NCI-H1930 (cell line): ENCODE results near the gene BCAR3.

Source experiments
- DNase-seq, 2 experiments: peaks; one replicate each; lab custom pipeline; 2025; lab: John Stamatoyannopoulos, UW

Gene BCAR3

DNA sequence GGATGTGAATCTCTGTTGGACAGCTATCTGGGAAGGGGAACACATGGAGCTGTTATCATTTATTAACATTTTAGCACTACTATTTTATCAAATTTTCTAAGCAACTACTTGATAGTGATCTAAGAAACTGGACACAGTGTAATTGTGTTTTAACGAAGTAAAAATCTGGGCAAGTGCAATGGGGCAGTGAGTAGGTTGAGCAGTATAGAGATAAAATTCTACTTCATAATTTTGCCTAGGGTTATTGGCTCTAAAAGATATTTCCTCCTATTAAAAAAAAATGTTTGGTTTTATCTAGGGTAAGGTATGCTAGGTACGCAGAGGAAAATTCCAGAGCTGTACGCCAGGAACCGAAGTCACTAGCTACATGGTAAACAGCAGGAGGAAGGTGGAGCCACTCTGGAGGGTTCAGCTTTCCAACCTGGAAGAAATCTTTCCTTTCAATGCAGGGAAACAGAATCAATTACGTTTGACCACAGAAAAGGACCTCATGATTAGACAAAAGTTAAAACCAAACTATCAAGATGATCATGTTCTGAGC is 43.3 kb downstream of the BCAR3 start:
- DNase-seq = no peak

DNA sequence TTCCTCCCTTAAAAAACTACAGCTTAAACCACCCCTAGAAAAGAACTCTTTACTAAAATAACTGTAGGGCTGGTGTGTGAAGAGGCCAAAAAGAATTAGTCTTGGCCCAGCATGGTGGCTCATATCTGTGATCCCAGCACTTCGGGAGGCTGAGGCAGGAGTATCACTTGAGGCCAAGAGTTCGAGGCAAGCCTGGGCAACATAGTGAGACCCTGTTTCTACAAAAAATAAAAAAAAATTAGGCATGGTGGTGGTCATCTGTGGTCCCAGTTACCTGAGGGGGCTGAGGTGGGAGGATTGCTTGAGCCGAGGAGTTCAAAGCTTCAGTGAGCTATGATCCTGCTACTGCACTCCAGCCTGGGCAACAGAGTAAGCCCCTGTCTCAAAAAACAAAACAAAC is 44.9 kb downstream of the BCAR3 start:
- no peak for DNase-seq

DNA sequence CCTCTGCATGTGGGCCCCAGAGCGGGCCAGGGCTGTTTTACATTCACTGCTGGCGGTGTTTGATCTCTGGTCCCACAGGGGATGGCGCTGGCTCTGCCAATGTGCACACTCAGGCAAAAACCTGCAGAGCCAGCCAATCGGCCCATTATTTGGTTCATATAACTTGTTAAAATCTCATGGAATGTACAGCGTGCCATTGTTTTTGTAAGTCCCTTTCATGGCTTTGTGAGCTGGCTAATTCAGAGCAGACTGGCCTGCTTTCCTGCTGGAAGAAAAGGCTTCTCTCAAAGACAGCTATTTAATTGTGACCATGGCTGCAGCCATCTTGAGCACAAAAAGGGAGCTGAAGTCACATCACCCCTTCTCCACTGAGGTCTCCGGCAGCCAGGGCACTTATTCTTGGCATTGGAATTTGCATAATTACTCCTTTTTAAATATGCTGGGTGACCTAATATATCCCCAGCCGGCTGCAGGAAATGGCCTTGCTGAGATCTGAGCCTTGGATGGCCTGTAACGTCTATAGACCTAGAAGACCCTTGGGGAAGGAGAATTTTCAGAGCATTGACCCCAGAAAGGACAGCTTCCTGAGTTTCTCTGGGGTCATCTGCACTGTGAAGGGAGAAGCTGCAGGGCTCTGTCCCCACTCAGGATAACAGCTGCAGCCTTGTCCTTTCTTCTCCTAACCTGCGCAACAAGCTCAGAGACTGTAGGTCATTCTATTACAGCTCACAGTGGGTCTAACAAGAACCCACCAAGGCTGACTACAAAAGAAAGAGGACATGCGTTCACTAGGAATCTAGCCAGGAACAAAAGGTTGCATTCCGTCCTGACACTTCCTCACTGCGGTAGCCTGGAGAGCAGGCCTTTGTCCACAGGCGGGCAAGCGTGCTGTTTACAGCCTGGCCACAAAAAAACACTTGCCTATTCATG is 45.8 kb downstream of the BCAR3 start:
- no peak for DNase-seq

DNA sequence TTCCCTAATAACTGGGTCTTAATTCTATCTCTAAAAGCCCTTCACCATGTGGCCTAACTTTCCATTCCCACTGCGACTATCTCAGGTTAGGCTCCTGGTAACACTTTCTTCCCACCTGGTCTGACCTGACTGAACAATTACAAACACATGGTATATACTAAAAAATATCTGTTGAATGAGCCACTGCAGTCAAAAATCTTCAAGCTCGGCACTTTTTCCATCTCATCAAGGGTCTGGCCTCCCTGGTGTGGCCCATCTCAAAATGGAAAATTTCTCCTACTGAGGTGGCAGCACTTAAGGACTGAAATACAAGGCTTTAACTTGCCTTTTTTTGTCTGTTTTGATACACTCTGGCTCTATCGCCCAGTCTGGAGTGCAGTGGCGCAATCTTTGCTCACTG is 48.3 kb downstream of the BCAR3 start:
- DNase-seq = no peak

DNA sequence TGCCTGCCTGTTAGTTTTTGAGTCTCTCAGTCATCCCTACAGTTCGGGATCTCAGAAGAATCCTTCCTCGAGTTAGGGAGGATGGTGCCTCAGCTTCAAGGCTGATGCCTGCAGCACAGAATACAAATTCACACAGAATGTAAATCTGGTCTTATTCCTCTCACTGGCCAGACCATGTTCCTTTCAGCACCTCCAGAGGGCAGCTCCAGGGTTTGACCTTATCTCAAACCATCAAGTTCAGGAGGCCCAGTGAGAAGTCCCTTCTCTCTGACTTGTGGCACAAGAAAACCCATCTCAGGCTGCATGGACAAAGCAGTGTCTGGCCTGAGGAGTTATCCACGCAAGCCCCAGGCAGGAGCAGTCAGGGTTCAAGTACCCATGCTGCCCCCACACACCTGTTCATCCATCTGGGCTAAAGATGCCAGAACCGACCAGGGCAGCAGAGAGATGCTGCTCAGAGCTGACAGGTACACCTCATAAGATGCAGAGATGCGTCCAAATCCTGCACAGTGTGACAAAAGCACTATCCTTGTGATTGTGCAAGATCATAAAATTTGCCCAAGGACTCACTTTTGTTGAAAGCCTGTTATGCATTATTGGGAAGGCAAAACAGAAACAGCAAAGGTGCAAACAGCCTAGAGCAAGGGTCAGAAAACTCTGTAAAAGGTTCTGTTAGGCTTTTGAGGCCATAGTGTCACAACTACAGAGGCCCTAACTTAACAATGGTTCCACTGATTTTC is 49.8 kb downstream of the BCAR3 start:
- peak in 1 of 2 experiments; percentile 12 for DNase-seq

DNA sequence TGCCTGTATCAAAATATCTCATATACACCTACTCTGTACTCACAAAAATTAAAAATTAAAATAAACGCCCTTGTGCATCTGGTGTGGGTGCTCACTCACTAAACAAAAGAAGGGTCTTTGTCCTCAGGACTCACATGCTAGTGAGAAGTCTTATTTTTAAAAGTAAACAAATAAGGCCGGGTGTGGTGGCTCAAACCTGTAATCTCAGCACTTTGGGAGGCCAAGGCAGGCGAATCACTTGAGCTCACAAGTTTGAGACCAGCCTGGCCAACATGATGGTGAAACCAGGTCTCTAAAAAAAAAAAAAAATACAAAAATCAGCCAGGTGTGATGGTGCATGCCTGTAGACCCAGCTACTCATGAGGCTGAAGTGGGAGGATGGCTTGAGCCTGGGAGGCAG is 51.5 kb downstream of the BCAR3 start:
- DNase-seq = no peak

DNA sequence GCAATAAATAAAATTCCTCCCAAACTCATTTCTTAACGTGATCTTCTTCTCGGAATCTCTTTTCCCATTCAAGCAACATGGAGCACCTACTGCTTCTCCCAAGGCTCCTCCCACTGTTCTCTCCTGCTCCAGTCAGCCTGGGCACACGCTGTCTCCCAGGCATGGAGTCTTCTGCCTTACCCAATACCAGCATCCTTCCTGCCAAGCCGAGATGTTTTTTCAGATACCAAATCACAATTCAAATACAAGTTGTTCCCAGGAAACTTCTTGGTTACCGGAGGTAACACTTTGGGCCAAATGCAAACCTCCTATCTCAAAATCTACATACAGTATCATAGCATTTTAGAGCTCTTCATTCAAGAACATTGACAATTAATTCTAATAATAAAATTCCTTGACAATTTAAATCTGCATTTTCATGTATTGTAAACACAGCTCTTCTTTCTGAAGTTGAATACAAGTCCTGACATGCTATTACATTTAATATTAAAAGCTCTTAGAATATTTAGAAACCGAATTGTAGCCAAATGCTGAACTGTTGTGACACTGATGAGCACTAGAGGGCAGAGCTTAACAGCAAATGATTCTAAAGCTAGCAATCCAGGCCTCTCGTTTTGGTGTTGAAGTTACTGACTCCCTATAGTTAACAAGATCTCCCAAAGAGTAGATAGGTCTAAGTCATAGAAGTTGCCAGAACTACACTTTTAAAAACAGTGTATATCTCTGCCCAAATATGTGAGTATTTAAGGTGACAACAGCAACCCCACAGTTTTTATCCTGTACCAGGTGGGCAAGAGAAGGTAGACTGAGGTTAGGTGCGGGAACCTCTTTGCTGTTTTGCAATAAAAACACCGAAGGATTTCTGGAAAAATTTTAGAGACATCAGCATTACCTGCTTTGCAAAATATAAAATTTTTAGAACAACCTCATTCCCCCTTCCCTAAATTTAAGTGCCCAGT is 52.3 kb downstream of the BCAR3 start:
- peak; percentile 15 to 28 for DNase-seq

DNA sequence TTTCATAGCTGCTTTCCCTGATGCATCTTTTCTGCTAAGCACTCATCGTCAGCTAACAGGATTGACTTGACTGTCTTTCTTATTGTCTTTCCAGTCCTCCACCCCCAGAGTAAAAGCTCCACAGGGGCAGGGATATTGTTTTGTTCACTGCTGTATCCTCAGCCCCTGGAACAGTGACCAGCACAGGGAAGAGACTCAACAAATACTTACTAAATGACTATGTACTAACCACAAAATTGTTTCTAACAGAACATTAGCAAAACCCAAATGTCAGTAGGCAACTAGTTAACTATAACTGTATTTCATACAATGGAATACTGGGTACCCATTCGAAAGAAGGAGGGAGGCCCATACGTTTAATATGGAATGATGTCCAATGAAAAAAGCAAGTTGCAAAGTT is 53.0 kb downstream of the BCAR3 start:
- DNase-seq = no peak

DNA sequence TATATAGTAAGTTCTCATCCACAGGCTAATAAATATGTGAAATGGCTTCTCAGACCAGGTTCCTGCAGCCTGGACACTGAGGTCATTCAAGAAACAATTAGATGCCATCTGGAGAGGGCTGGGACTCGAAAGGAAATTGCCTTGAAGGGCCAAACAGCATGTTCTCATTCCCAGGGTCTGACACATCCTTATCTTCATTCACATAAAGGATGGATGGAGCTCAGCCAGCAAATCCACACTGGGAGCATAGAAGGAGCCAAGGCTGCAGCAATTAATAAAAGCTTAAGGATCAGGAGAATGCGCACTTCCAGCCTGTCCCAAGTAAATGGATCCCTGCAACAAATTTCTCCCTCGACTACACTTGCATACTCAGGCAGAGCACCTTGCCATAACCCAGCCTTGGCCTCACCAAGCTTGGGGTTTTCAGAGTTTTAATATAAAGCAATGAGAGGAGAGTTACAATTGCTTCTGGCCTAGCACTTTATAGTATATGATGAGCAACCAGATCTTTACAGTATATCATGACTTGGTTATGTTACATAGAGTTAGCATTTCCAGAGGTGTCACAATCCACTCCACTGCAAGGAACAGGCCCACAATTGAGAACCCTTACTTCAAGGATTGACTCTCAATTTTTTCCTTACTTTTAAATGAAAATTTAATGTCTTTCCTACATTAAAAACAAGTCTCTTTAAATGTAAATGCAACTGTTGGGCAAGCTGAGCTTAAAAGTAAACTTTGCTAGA is 55.9 kb downstream of the BCAR3 start:
- no peak for DNase-seq

DNA sequence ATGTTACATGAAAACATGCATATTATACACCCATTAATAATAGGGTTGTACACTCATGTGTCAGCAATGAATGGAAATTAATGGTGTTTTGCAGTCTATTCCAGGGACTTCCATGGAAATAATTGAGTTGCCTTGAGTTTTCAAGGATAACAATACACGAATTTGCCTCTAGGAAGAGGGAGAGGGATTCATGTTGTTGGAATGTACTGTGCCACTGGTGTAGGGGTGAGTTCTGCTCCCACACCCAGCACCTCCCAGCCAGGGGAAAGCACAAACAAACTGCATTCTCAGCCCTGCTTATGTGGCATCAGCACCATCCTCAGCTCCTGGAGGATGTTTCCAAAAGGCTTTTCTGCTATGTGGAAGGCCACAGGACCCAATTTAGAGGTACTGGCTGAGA is 57.8 kb downstream of the BCAR3 start:
- DNase-seq = no peak

DNA sequence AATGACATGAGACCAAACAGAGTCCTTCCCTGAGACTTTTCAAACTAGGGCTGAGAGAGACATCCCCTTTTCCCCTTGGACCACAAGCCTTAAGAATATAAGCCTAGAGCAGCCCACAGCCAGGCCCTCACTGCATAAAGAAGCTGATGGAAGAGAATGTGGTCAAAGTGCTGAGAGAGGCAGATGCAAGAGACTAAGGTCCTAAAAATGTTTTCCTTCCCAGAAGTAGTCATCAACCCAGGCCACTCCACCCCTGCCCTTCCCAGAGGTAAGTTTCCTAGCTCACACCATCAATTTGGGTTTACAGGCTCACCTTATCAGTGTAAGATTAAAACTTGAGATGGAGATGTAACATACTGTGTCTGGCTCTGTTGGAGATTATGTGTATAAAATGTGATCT is 58.2 kb downstream of the BCAR3 start:
- no peak for DNase-seq

DNA sequence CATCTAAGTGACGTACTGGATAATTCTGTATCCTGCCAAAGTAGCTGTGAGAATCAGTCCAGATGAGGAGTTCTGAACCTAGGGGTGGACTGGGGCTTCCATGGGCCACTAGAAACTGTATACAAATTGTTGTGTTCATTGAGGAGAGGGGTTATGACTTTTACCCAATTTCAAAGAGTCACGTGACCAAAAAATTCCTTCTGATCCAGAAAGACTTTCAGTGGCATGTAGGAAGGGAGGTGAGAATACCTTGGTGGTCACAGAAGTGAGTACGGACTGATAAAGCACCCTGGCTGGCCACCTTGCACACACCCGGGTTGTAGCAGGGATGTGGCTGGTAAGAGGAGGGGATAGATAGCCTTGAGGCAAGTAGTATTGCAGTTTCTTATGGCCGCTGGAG is 60.4 kb downstream of the BCAR3 start:
- no peak for DNase-seq

DNA sequence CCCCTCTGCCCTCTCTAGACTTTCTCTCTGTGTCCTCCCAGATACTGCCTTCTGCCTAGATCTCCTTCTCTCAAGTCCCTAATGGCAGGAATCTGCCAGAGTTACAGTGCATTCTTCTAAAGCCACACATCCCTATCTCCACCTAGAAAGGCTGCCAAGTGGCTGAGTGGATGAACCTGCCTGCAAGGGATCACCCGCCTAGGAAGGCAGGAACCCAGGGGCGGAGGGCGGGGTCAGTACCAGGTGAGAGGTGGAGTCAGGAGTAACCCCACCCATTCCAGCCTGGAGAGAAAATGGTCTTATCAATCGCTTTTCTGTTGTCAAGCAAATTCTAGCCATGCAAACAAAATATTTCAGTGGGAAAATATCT is 60.8 kb downstream of the BCAR3 start:
- no peak for DNase-seq

DNA sequence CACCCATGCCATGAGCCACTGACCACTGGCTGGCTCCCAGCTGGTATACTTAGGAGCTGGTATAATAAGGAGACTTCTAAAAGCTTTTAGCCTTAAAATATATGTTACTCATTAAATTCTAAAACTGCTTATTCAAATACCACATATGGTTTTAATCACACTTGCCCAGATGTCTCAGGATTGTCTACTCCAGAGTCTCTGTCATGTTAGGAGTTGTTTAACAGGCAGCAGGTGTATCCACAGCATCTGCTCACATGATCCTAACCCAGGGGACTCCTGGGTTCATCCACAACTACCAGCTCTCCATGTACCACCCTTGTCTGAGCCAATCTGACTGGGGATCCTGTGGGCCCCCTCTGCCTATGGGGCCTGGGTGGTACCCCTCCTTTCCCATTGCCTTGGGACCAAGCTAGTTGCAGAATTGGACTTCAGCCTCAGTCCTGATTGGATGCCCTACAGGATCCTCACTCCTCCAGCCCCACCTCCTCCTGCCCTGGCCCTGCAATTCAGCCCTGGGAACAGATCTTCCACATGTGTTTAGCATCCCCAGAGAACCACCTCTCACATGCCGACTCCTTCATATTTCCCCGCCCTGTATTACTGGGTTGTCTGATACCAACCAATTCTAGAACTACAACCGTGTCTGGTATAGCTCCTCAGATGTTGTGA is 61.3 kb downstream of the BCAR3 start:
- no peak for DNase-seq

DNA sequence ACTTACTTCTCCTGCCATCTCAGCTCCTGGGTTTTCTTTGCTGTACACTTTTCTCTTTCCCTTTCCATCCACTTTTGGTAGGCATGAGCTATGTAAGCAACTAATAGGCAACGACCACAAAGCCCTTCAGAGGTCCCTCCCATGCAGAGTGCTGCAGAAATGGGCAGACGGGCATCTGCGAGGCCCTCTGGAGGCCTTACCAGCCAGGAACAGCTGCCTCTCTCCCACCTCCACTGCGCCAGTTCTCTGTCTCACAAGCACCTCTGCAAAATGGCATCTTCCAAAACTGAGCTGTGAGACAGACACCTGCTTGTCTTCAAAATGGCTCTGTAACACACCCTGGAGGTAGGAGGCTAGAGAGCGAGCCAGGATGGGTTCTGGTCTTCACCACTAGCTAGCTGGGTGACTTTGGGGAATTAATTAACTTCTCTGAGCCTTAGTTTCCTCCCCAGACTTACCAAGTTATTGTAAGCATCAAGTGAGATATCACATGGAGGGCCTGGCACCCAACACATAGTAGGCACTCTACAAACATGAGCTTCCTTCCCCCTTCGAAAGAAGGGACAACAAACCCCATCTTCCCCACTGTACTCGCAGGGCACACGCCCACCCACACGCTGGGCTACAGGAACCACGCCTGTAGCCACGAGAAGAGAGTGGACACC is 62.0 kb downstream of the BCAR3 start:
- DNase-seq = no peak

DNA sequence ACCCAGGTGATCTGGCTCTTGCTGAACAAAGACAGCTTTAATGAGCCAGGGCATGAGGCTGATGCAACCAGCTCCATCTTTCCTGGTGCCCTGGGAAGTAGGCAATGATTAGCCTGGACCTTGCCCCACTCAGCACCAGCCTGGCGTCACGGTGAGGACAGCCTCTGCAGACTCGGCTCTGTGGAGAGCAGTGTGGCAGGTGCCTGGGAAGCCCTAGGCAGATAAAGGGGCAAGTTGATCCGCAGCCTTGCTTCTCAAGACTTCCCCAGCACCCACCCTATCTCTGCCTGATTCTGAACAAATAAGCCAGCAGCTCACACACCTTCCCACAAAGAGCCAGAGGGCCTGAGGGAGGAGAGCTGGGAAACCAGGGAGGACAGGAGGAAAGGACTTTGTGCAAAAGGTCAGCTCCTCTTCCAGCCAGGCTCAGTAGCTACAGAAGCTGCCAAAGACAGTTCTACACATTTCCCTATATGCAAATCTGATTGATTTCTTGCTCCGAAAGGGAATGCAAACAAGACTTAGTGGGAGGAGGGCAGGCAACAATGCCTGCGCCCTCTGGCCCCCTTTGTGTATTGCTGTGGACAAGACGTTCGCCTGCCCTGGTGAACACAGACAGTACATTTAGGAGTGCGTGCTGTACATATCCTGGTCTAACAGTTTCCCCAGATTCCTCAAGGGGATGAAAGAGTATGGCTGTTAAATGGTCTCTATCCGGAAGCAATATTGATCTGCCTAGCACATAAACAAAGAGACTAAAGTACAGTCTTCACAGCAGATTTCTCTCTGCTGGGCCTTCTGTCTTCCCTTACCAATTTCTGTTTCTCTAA is 63.8 kb downstream of the BCAR3 start:
- DNase-seq = no peak

DNA sequence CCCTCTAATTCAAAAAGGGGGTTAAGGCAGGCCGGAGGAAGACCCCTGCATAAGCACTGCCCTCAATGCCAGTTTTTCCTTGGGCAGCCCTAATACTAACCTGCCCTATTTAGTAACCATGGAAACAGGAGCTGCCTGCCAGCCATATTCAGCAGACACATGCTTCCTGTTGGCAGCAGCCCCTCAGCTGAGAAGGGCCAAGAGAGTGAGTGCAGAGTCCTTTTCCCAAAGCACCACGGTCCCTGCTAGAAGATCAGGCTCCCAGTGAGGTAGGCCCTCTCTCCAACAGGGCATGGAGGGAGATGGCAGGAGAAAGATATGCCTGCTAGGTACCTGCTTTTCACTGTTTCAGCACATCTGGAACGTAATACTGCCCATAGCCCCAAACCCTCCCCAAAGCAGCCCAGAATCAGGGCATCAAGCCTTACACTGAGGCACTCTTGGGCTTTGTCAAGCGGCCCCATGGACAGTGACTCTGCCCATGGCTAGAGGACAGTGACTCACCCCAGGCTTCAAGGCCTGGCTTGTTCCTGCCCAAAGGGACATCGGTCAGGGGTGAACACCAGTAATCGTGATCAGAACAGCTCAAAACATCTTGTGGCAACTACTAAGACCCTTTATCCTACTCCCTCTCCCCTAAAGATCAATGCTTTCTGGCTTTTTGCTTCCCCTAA is 64.5 kb downstream of the BCAR3 start:
- no peak for DNase-seq

DNA sequence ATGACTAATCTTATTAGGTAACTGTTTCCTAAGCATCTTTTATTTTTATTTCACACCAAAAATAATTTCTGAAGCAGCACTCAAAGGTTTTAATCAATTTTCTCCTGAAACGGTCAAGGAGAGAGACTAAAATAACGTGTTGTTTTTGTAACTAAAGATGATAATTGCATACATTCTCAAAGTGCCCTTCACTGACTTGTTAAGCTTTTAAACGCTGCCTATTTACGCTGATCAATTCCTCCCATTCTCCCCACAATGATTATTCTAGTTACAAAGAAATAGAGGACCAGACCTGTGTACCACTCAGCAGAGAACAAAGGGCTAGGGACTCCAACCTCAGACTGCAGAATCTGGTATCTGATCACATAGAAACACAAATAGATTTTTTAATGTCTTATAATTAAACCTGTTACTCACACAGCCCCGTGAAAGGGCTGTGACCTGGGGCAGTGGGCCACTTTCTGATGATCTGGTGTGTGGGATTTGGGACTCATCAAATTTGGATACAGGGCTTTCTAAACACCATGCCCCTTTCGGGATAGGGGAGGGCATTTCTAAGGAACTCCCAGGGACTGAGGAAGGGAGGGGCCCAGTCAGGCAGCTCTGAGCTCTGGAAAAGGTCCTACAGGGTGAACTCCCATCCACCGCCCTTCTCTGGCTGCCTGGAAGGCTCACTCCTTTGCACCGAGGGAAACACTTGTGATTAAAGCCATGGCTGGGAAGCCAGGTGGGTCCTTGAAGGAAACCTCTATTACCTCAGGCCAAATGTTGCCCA is 65.2 kb downstream of the BCAR3 start:
- DNase-seq = no peak
